SK-N-SH treated with all-trans-retinoic acid at 6 μM for 48 hours (cell line): Measurements from ENCODE around the gene TRAPPC2L.

Experiments used
- ARNTL ChIP-seq: fragments of 450-650 bp; formaldehyde crosslinking; IDR thresholded peaks from 2 replicates; pipeline ENCODE4 v1.5.0; 2020; ENCODE audit warnings: low read depth, mild to moderate bottlenecking, moderate library complexity, borderline replicate concordance
- CSDC2 ChIP-seq: fragments of 250-450 bp; sonication (Bioruptor Pico); IDR thresholded peaks from 2 replicates; pipeline ENCODE4 v1.5.0; 2020; ENCODE audit warnings: mild to moderate bottlenecking, moderate library complexity
- CSRNP3 ChIP-seq: fragments of 250-450 bp; sonication (Bioruptor Pico); IDR thresholded peaks from 2 replicates; pipeline ENCODE4 v1.5.1; 2021; ENCODE audit warnings: mild to moderate bottlenecking, moderate library complexity
- ZFP30 ChIP-seq: fragments of 450-650 bp; formaldehyde crosslinking; IDR thresholded peaks from 2 replicates; pipeline ENCODE4 v1.5.0; 2022; ENCODE audit warnings: mild to moderate bottlenecking, moderate library complexity
- ZNF565 ChIP-seq: fragments of 450-650 bp; formaldehyde crosslinking; conservative IDR thresholded peaks from 2 replicates; pipeline ENCODE4 v1.5.0; 2020; ENCODE audit warnings: low read depth, mild to moderate bottlenecking, moderate library complexity

- TF ChIP-seq CSDC2 (CRISPR knock-in tag) = no peak
- TF ChIP-seq ZNF565 = no peak
- no peak for TF ChIP-seq ARNTL (CRISPR knock-in tag)
- TF ChIP-seq CSRNP3 = no peak
- no peak for TF ChIP-seq ZFP30 (CRISPR knock-in tag)
These were observed 27.8 kb downstream of the TRAPPC2L start for GRCh38 chr16:88884569-88885271.
